Parathyroid adenoma (tissue), 2 donors: Measurements from ENCODE around the gene SLC10A7.

ENCODE experiments used
- H2AFZ ChIP-seq: fragments of 300-600 bp; sonication (generic); one replicate; pipeline ENCODE4 v1.7.0; 2017; ENCODE audit warnings: antibody characterized with exemption, mild to moderate bottlenecking
- H3K27ac ChIP-seq: fragments of 300-600 bp; sonication (generic); one replicate; pipeline ENCODE4 v1.7.0; 2017
- H3K27me3 ChIP-seq: fragments of 300-600 bp; sonication (generic); one replicate; pipeline ENCODE4 v1.7.0; 2017; ENCODE audit warnings: low read length; ENCODE audit not compliant: control insufficient read depth, insufficient read depth
- H3K36me3 ChIP-seq: fragments of 300-600 bp; sonication (generic); one replicate; pipeline ENCODE4 v1.7.0; 2017; ENCODE audit warnings: low read length; ENCODE audit not compliant: control insufficient read depth, insufficient read depth
- H3K4me1 ChIP-seq: fragments of 300-600 bp; sonication (generic); one replicate; pipeline ENCODE4 v1.7.0; 2017; ENCODE audit warnings: control low read depth
- H3K4me2 ChIP-seq: fragments of 300-600 bp; sonication (generic); one replicate; pipeline ENCODE4 v1.7.0; 2017; ENCODE audit warnings: low read length
- H3K4me3 ChIP-seq: fragments of 300-600 bp; sonication (generic); one replicate; pipeline ENCODE4 v1.7.0; 2017; ENCODE audit warnings: low read depth, low read length
- H3K79me2 ChIP-seq: fragments of 300-600 bp; sonication (generic); one replicate; pipeline ENCODE4 v1.7.0; 2017; ENCODE audit warnings: control low read depth
- H3K9ac ChIP-seq: fragments of 300-600 bp; sonication (generic); one replicate; pipeline ENCODE4 v1.7.0; 2017; ENCODE audit warnings: mild to moderate bottlenecking
- H3K9me3 ChIP-seq: fragments of 300-600 bp; sonication (generic); one replicate; pipeline ENCODE4 v1.7.0; 2017; ENCODE audit warnings: low read length; ENCODE audit not compliant: control insufficient read depth
- CTCF ChIP-seq: fragments of 300-600 bp; sonication (generic); IDR thresholded peaks from one replicate; pipeline ENCODE4 v1.7.0; 2017; ENCODE audit warnings: antibody characterized with exemption, mild to moderate bottlenecking
- donor health status: primary hyperparathyroidism.

The SLC10A7 gene

GRCh38 chr4:146407257-146407656 lies 114.5 kb downstream of the SLC10A7 start:
- no peak overlapping the region for H3K4me3 ChIP-seq
- no peaks in the 10 kb centered on the region for H3K36me3 ChIP-seq
- no peak overlapping the region for H3K27ac ChIP-seq
- TF ChIP-seq CTCF, result no peak
- H3K4me1 ChIP-seq, result no peaks in the 10 kb centered on the region
- H3K9ac ChIP-seq, result no peak overlapping the region
- H3K79me2 ChIP-seq, result no peaks in the 10 kb centered on the region
- no peaks in the 10 kb centered on the region for H3K9me3 ChIP-seq
- H3K4me2 ChIP-seq, result no peak overlapping the region
- H3K27me3 ChIP-seq, result no peaks in the 10 kb centered on the region
- H2AFZ ChIP-seq, result no peak overlapping the region

GRCh38 chr4:146401274-146401673 lies 120.5 kb downstream of the SLC10A7 start:
- no peaks in the 10 kb centered on the region for H3K27me3 ChIP-seq
- H3K36me3 ChIP-seq, result no peaks in the 10 kb centered on the region
- H2AFZ ChIP-seq, result no peak overlapping the region
- H3K9me3 ChIP-seq, result no peaks in the 10 kb centered on the region
- no peaks in the 10 kb centered on the region for H3K79me2 ChIP-seq
- no peak overlapping the region for H3K9ac ChIP-seq
- no peaks in the 10 kb centered on the region for H3K4me1 ChIP-seq
- no peak overlapping the region for H3K4me3 ChIP-seq
- TF ChIP-seq CTCF, result no peak
- no peak overlapping the region for H3K4me2 ChIP-seq
- no peak overlapping the region for H3K27ac ChIP-seq

- Histone ChIP-seq H2AFZ (no peak overlapping the region), H3K27me3 (no peaks in the 10 kb centered on the region), H3K9ac (no peak overlapping the region), H3K9me3 (no peaks in the 10 kb centered on the region), H3K4me1 (no peaks in the 10 kb centered on the region), H3K27ac (no peak overlapping the region), H3K36me3 (no peaks in the 10 kb centered on the region), H3K4me2 (no peak overlapping the region), H3K79me2 (no peaks in the 10 kb centered on the region), H3K4me3 (no peak overlapping the region)
- no peak for TF ChIP-seq CTCF
These were observed 122.8 kb downstream of the SLC10A7 start for GRCh38 chr4:146398896-146399445.

GRCh38 chr4:146398404-146398803 lies 123.3 kb downstream of the SLC10A7 start:
- no peak overlapping the region for H2AFZ ChIP-seq

More at GRCh38 chr4:146398404-146398803, 123.3 kb downstream of the SLC10A7 start:
- no peak overlapping the region for H3K27ac ChIP-seq
- H3K4me3 ChIP-seq, result no peak overlapping the region
- no peaks in the 10 kb centered on the region for H3K79me2 ChIP-seq
- H3K4me1 ChIP-seq, result no peaks in the 10 kb centered on the region
- no peak overlapping the region for H3K4me2 ChIP-seq
- H3K9ac ChIP-seq, result no peak overlapping the region
- no peak for TF ChIP-seq CTCF
- H3K36me3 ChIP-seq, result no peaks in the 10 kb centered on the region
- no peaks in the 10 kb centered on the region for H3K27me3 ChIP-seq
- H3K9me3 ChIP-seq, result no peaks in the 10 kb centered on the region
